GM23338 (cell line): ENCODE results near the gene PTPN7. TPM values are rescaled to one million over a fixed set of nuclear protein-coding genes. Genes with fewer than 3 reads are reported as not detected.

ENCODE experiments used
- ATAC-seq: fragments of 200-7000 bp; cut with Tn5 transposase; 3 replicates; pipeline ENCODE4 v1.9.1; 2020
- DNase-seq: peaks from one replicate; pipeline ENCODE4 v3.0.0-alpha.2; 2015; ENCODE audit warnings: low spot score
- H2AFZ ChIP-seq: fragments of 200-600 bp; sonication (generic); 2 replicates; pipeline ENCODE4 v1.8.0; 2016; ENCODE audit warnings: antibody characterized with exemption, mild to moderate bottlenecking, moderate library complexity
- H3F3A ChIP-seq: fragments of 200-600 bp; sonication (generic); replicated peaks from 2 replicates; pipeline ENCODE4 v1.8.0; 2017; ENCODE audit warnings: antibody characterized with exemption, mixed run types, low read depth
- H3K27ac ChIP-seq: fragments of 200-600 bp; sonication (generic); 2 replicates; pipeline ENCODE4 v1.6.1; 2016; ENCODE audit warnings: low read depth
- H3K27me3 ChIP-seq: fragments of 200-600 bp; sonication (generic); 2 replicates; pipeline ENCODE4 v1.8.0; 2016; ENCODE audit warnings: mild to moderate bottlenecking, mixed run types, moderate library complexity; ENCODE audit not compliant: insufficient read depth
- H3K36me3 ChIP-seq: fragments of 200-600 bp; sonication (generic); 2 replicates; pipeline ENCODE4 v1.8.0; 2016; ENCODE audit warnings: mild to moderate bottlenecking; ENCODE audit not compliant: insufficient read depth
- H3K4me1 ChIP-seq: fragments of 200-600 bp; sonication (generic); 2 replicates; pipeline ENCODE4 v1.8.0; 2016; ENCODE audit warnings: mild to moderate bottlenecking, moderate library complexity; ENCODE audit not compliant: insufficient read depth
- H3K4me2 ChIP-seq: fragments of 200-600 bp; sonication (generic); 2 replicates; pipeline ENCODE4 v1.7.1; 2017; ENCODE audit warnings: mixed run types
- H3K4me3 ChIP-seq: fragments of 200-600 bp; sonication (generic); 2 replicates; pipeline ENCODE4 v1.6.1; 2016; ENCODE audit warnings: mixed run types
- H3K79me2 ChIP-seq: fragments of 200-600 bp; sonication (generic); replicated peaks from 2 replicates; pipeline ENCODE4 v1.8.0; 2017; ENCODE audit warnings: mild to moderate bottlenecking; ENCODE audit not compliant: insufficient read depth
- H3K9me2 ChIP-seq: fragments of 200-600 bp; sonication (generic); 2 replicates; pipeline ENCODE4 v1.8.0; 2017; ENCODE audit not compliant: insufficient read depth
- H4K20me1 ChIP-seq: fragments of 200-600 bp; sonication (generic); replicated peaks from 2 replicates; pipeline ENCODE4 v1.8.0; 2017; ENCODE audit warnings: mild to moderate bottlenecking; ENCODE audit not compliant: insufficient read depth
- H3K27ac Mint-ChIP-seq: 2 replicates; pipeline ENCODE4 v1.8.0; 2020; ENCODE audit warnings: inconsistent platforms, mild to moderate bottlenecking, moderate library complexity, mixed read lengths
- H3K27me3 Mint-ChIP-seq: 3 replicates; pipeline ENCODE4 v1.8.0; 2022; ENCODE audit warnings: low read depth, mild to moderate bottlenecking, moderate library complexity, mixed read lengths, inconsistent platforms; ENCODE audit not compliant: insufficient read depth, poor library complexity
- H3K36me3 Mint-ChIP-seq: 3 replicates; pipeline ENCODE4 v1.8.0; 2021; ENCODE audit warnings: low read depth, mild to moderate bottlenecking, inconsistent platforms, moderate library complexity, mixed read lengths
- H3K4me1 Mint-ChIP-seq: 3 replicates; pipeline ENCODE4 v1.8.0; 2020; ENCODE audit warnings: mild to moderate bottlenecking, inconsistent platforms, mixed read lengths
- H3K4me3 Mint-ChIP-seq: 3 replicates; pipeline ENCODE4 v1.8.0; 2021; ENCODE audit warnings: moderate library complexity, mild to moderate bottlenecking, inconsistent platforms, mixed read lengths
- H3K9me3 Mint-ChIP-seq: 3 replicates; pipeline ENCODE4 v1.8.0; 2020; ENCODE audit warnings: moderate library complexity, mild to moderate bottlenecking, inconsistent platforms, mixed read lengths
- CREB1 ChIP-seq: fragments of 250-450 bp; sonication (Bioruptor Pico); IDR thresholded peaks from 2 replicates; pipeline ENCODE4 v1.5.0; 2020; ENCODE audit warnings: low read depth, mild to moderate bottlenecking, moderate library complexity
- CTCF ChIP-seq, 2 experiments: fragments of 200-600 bp in 1 of 2; sonication (generic) in 1 of 2; conservative IDR thresholded peaks; 2 replicates each; pipeline versions ENCODE4 v1.5.1 to v1.6.1; 2016 to 2017; ENCODE audit warnings: antibody characterized with exemption in 2 of 2, low read depth in 2 of 2, mild to moderate bottlenecking in 2 of 2, moderate library complexity in 1 of 2
- ETS1 ChIP-seq: IDR thresholded peaks from 2 replicates; pipeline ENCODE4 v1.6.1; 2016; ENCODE audit warnings: antibody characterized with exemption
- EZH2phosphoT487 ChIP-seq: fragments of 200-600 bp; sonication (generic); IDR thresholded peaks from one replicate; pipeline ENCODE4 v1.8.1; 2018; ENCODE audit warnings: antibody characterized with exemption; ENCODE audit not compliant: unreplicated experiment
- NANOG ChIP-seq: IDR thresholded peaks from 2 replicates; pipeline ENCODE4 v1.6.1; 2016; ENCODE audit warnings: antibody characterized with exemption, borderline replicate concordance
- POLR2AphosphoS5 ChIP-seq: IDR thresholded peaks from 2 replicates; pipeline ENCODE4 v1.6.1; 2016; ENCODE audit warnings: antibody characterized with exemption, low read depth
- REST ChIP-seq: IDR thresholded peaks from one replicate; pipeline ENCODE4 v1.6.1; 2018; ENCODE audit warnings: antibody characterized with exemption; ENCODE audit not compliant: unreplicated experiment
- ZNF331 ChIP-seq: fragments of 250-450 bp; sonication (Bioruptor Pico); IDR thresholded peaks from 2 replicates; pipeline ENCODE4 v1.5.0; 2020; ENCODE audit warnings: low read depth, mild to moderate bottlenecking, moderate library complexity
- ZNF462 ChIP-seq: fragments of 250-450 bp; sonication (Bioruptor Pico); IDR thresholded peaks from 2 replicates; pipeline ENCODE4 v1.5.0; 2020; ENCODE audit warnings: mild to moderate bottlenecking, moderate library complexity
- polyA plus RNA-seq: library from polyadenylated mRNA; unstranded; fragments of >200 nt; fragmentation: Nextera tagmentation; extraction: Ambion mirVana; gene quantifications from 2 replicates; pipeline ENCODE4 v1.2.1, GENCODE V29; 2016
- total RNA-seq: library from RNA; depleted of rRNA; stranded (reverse); fragments of >200 nt; shearing (Covaris generic); gene quantifications from 2 replicates; pipeline ENCODE4 v1.2.3, GENCODE V29; 2014

Gene PTPN7
- total and polyA plus RNA-seq, 2 experiments from 2014 or later: not detected

GRCh38 chr1:202187041-202187671, 26.8 kb upstream of the PTPN7 start (continued):
- TF ChIP-seq ETS1: no peak
- no peak for TF ChIP-seq ZNF462 (CRISPR knock-in tag)
- TF ChIP-seq EZH2phosphoT487: no peak

- H3K4me1 Mint-ChIP-seq: peaks cover 9% of the 10 kb centered on the region
- no peak for DNase-seq
Observed at GRCh38 chr1:202186327-202186726, 25.9 kb upstream of the PTPN7 start.

More at GRCh38 chr1:202186327-202186726, 25.9 kb upstream of the PTPN7 start:
- H3K9me3 Mint-ChIP-seq: no peaks in the 10 kb centered on the region
- H3F3A ChIP-seq: no peaks in the 10 kb centered on the region
- no peak for ATAC-seq
- H3K4me1 ChIP-seq: no peaks in the 10 kb centered on the region
- H3K27me3 ChIP-seq: no peaks in the 10 kb centered on the region
- H3K9me2 ChIP-seq: no peaks in the 10 kb centered on the region
- no peak overlapping the region for H2AFZ ChIP-seq
- H3K79me2 ChIP-seq: no peaks in the 10 kb centered on the region
- no peak overlapping the region for H3K4me2 ChIP-seq
- no peaks in the 10 kb centered on the region for H4K20me1 ChIP-seq
- H3K4me3 ChIP-seq: no peak overlapping the region
- H3K27me3 Mint-ChIP-seq: peaks cover 18% of the 10 kb centered on the region
- H3K4me3 Mint-ChIP-seq: no peak overlapping the region
- H3K27ac ChIP-seq: no peak overlapping the region
- no peaks in the 10 kb centered on the region for H3K36me3 Mint-ChIP-seq
- H3K36me3 ChIP-seq: no peaks in the 10 kb centered on the region
- no peak overlapping the region for H3K27ac Mint-ChIP-seq
- TF ChIP-seq ETS1 (no peak), NANOG (no peak), ZNF331 (CRISPR knock-in tag) (no peak), CREB1 (CRISPR knock-in tag) (no peak), POLR2AphosphoS5 (no peak), CTCF (conservative IDR thresholded peaks at IDR 0.05; ENCODE audit: low read depth in 2 of 2) (no peak), REST (no peak)
